ENCODE measurements around the gene ENOX1.
"Not testable (repeated sequence)": the region's sequence is repeated elsewhere in the genome, so short reads cannot be mapped to it uniquely, and the experiment has no call there.

The ENOX1 gene

DNA sequence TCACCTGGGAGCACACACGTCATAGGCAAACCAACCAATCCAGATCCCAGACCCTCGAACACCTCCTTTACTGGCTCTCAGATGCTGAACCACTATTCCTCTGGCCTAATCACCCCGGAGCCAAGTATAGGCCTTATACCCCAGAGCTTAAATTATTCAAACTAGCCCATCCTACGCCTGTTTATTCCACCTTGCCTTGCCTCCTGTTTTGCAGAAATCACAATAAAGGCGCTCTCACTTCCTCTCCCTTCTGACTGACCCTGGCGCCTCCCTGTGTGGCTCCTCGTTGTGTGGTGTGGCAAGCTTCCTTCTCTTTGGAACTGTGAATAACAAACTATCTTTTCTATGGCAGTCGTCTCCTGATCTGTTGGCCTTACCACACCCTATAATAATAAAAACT, 354.9 kb downstream of the ENOX1 start:
- DNase-seq (ENCODE audit: low read depth): no peak

DNA sequence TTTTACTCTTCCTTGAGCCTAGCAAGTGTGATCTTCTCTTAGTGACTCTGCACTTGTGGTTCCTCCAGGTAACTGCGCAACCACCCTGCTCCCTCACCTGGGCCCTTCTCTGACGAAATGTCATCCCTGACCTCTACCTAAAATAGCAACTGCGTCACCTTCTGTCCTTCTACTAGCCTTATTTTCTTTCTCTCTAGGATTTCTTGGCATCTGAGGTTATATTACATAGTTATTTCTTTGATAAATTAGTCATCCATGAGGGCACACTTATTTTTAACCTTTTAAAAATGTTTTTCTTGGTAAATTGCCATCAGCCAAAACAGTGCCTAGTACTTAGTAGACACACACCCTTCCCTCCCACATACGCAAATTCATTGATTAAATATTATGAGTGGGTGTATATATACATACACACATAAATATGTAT, 355.5 kb downstream of the ENOX1 start:
- DNase-seq (ENCODE audit: low read depth): no peak

DNA sequence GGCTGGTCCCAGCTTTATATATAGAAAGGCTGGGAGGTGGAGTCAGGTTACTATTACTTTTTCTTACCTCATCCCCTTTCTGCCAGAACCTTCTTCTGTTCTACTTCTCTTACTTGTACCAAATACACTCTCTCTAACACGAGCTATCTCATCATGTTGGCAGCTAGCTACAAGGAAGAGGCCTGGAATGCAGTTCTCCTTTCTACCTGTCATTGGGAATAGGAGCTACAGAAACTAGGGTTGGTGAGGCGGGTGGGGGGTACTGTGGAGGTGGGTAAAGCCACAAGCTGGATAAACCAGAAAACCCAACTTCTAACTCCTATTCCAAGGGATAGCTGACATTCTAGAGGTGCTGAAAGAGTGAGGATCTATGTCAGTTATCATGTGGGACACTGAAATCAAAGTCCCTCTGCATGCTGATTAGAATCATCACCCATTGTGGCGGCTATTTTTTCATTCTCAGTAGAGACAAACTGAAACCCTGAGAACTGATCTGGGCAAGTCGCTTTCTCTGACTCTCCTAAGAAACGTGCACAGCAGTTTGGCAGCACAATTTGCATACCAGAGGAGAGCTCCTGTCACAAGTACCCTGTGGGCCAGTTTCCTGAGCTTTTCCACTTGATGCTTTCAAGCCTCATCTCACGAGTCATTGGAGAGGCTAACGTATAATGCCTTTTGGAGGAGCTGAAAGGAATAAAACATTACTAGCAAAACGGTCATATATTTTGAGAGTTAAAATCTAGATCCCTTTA, 358.1 kb downstream of the ENOX1 start:
- no peak for DNase-seq (ENCODE audit: low read depth)

DNA sequence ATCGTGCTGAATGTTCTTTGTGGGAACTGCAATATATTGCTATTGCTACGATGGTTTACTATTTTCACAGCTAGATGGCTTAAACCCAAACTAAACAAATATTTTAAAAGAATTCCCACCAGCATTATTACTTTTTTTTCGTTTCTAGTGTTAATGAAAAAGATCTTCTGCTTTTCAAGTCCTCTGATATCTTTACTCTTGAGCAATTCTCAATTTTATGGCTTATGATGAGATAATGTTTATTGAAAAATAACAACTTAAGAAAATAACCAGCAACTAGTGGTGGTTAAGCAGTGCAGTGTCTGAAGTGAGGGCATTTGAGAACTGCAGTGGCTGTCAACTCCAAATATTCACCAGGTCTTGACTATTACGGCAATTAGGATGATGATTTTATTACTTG, 360.4 kb downstream of the ENOX1 start:
- DNase-seq (ENCODE audit: low read depth): no peak

DNA sequence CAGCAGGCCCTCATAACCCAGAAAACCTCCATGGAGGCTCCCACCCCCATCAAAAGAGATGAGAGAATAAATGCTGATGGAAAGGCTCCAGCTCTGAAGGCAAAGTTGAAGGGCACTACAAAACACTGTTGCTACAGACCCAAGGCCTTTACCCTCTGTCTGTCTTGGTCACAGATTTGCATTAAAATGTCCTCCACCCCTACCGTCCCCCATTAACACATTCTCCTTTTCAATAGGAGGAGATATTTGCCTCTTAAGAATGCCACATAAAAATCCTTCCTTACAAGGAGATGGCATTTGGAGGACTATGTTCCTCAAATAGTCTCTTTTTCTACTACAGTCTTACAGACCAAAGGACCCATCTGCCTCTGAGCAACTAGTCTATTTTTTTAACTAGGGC, 361.5 kb downstream of the ENOX1 start:
- DNase-seq (ENCODE audit: low read depth): no peak

DNA sequence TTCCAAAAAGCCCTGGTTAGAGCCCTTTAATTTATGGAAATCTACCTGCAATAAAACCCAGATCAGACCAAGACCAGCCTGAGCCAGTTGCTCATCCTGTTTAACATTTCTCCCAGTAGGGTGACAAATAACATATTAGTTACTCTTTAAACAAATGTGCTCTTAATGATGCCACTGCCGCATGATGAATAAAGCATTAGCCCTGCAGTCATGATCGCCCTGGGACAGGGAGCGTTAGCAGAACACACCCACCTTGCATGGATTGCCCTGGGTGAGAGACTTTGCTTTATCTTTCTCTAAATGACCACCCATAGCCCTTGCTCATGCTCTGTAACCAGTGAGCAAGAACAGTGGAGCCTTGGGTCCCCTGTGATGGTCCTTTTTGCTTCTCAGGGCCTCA, 362.4 kb downstream of the ENOX1 start:
- no peak for DNase-seq (ENCODE audit: low read depth)

DNA sequence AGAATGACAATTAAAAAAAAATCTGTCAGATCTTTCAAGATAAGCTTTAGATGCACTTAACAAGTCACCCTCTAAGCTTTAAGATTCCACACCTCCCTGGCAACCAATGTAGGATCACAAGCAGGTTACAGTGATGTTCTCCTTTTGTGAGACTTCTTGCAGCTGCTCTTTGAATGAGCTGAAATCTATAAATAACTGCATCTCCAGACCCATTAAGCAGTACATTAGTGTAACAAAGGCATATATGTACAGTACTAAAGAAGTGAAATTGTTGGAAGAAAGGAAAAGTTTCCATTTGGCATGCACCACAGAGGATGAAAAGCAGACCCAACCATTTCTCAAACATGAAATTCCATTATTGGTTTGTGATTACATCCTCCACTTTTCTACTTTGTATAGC, 364.7 kb downstream of the ENOX1 start:
- DNase-seq (ENCODE audit: low read depth): no peak

DNA sequence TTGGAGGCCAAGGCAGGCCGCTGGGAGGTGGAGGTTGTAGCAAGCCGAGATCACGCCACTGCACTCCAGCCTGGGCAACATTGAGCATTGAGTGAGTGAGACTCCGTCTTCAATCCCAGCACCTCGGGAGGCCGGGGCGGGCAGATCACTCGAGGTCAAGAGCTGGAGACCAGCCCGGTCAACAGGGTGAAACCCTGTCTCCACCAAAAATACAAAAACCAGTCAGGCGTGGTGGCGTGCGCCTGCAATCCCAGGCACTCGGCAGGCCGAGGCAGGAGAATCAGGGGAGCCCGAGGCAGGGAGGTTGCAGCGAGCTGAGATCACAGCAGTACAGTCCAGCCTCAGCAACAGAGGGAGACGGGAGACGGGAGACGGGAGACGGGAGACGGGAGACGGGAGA, 369.9 kb downstream of the ENOX1 start:
- not testable (repeated sequence) for DNase-seq (ENCODE audit: low read depth)

DNA sequence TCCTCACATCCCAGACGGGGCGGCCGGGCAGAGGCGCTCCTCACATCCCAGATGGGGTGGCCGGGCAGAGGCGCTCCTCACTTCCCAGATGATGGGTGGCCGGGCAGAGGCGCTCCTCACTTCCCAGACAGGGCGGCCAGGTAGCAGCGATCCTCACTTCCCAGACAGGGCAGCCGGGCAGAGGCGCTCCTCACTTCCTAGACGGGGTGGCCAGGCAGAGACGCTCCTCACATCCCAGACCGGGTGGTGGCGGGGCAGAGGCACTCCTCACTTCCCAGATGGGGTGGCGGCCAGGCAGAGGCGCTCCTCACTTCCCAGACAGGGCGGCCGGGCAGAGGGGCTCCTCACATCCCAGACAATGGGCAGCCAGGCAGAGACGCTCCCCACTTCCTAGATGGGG, 370.4 kb downstream of the ENOX1 start:
- DNase-seq (ENCODE audit: low read depth): not testable (repeated sequence)

DNA sequence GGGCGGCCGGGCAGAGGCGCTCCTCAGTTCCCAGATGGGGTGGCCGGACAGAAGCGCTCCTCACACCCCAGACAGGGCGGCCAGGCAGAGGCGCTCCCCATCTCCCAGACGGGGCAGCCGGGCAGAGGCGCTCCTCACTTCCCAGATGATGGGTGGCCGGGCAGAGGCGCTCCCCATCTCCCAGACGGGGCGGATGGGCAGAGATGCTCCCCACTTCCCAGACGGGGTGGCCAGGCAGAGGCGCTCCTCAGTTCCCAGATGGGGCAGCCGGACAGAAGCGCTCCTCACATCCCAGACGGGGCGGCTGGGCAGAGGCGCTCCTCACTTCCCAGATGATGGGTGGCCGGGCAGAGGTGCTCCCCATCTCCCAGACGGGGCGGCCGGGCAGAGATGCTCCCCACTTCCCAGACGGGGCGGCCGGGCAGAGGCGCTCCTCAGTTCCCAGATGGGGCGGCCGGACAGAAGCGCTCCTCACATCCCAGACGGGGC, 370.8 kb downstream of the ENOX1 start:
- not testable (repeated sequence) for DNase-seq (ENCODE audit: low read depth)

DNA sequence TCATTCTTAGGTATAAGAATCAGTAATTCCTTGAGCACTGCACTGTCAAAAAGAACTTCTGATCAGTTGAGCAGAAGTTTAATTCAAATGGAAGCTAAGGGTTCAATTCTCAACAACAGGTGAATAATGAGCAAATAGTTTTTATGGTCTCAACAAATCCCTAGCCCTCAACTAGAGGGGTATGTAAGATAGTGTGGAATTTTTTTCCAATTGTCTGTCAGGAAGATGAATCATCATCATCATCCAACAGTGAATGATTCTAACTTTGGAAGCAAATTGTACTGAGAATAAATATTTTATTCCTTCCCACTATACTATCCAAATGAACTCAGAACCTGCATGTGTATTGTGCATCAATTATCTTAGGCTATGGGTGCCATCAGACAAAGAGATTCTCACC, 372.7 kb downstream of the ENOX1 start:
- no peak for DNase-seq (ENCODE audit: low read depth)

DNA sequence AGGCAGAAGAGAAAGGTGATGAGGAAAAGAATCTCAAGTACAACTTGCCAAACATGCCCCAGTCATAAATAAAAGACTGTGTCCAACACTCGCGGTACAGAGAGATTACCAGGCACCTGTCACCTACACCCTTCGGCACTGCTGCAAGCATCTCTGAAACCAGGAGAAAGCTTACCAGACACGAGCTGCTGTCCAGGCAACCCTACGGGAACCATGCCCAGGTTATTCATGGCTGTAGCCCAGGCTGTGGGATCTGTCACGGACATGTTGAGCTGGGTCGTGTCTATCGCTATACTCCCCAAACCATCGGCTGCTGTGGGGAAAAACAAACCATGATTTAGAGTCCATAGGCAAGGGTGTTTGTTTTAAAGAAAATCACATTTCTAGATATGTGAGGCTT, 375.0 kb downstream of the ENOX1 start:
- no peak for DNase-seq (ENCODE audit: low read depth)

DNA sequence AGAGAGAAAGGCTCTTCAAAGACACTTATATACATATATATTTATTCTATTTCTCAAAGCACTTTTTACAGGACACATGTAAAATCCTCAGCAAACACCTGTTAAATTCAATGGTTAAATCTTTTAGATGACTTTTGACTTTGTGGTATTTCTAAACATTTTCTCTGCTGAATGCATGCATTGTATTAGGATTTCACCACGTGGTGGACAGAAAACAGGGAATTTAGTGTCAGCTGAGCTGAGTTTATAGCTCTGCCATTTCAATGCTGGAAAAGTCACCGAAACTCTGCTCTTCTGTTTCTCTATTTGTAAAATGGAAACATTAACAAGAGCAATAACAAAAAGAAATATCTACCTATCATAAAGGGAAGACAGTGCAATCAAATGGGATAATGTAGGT, 375.6 kb downstream of the ENOX1 start:
- DNase-seq (ENCODE audit: low read depth): no peak

DNA sequence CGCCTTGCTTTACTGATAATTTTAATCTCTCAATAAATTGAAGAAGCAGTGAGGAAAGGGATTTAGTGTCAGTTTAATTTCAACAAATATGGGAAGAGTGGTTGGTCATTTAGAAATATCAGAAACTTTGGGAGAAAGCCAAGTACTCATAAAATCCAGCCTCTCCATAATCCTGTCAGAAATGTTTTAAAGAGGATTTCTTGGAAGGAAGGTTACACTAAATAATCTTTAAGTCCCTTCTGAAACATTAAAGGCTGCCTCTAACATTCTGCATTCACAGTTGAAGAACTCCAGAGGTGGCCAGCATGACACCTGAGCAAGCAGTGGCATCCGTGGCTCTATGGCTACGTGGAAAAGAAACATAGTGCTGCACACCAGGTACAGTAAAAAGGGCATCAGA, 378.5 kb downstream of the ENOX1 start:
- DNase-seq (ENCODE audit: low read depth): no peak

DNA sequence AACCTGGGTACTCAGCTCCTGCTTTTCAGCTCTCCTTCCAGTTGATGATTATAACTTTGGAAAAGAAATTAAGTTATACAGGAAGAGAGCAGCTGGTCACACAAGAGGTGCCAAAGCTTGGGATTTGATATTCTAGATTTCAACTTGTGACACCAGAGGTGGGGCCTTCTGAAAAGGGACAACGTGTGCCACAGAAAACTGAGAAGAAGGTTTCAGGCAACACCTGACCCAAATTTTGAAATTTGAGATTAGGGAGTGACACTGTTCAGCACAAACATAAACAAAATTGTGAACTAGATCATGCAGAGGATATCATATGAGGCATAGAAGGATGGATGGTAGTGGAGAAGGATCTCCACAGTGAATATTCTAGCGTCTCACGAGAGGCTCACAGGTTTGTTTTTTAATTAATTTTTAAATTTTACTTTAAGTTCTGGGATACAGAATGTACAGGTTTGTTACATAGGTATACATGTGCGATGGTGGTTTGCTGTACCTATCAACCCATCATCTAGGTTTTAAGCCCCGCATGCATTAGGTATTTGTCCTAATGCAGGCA, 379.7 kb downstream of the ENOX1 start:
- DNase-seq (ENCODE audit: low read depth): no peak

DNA sequence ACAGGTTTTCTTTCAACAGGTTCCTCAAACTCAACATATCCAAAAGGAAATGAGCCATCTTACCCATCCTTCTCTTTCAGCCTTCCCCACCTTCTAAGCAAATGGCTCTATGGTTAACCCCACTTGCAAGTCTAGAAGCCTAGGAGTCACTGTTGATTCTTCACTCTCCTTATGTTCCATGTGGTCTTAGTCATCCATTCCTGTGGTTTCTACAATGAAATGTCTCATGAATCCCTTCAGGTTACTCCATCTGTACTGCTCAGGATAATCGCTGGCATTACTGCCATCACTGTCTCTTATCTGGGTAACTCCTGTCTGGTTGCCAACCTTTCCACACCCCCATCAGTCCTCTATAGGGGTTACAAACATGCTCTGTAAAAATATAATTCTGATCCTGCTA, 381.3 kb downstream of the ENOX1 start:
- DNase-seq (ENCODE audit: low read depth): peak; percentile 68

DNA sequence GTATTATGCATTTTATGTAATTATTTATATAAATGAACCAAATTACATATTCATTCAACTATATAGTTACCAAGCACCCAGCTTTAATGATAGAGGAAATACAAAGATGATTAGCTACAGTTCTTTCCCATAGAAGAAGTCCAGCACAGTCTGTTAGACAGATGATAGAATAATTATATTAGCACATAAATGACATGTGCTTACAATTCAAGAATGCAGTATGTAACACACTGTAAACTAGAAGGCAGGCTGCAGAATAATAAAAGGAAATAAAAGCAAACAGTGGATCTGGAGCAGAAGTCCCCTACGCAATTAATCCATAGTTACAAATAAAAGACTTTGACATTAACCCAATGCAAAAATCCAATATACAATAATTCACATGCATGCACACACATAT, 384.4 kb downstream of the ENOX1 start:
- DNase-seq (ENCODE audit: low read depth): no peak

DNA sequence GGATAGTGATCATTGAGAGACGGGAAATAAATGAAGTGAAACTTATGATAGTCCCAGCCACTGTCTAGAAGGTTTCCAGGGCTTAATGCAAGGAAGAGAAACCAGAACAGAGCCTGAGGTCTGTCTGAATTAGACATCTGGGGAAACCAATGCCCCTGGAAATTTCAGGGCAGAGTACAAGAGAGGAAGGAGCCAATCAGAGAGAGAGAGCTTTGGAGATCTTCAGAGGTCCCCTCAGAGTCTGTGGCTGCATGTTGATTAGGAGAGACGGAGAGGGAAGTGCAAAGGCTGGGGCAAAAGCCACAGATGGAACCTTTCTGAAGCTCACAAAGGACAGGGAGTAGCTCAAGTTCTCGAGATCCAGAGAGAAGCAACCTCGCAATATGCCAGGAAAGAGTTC, 385.4 kb downstream of the ENOX1 start:
- no peak for DNase-seq (ENCODE audit: low read depth)

DNA sequence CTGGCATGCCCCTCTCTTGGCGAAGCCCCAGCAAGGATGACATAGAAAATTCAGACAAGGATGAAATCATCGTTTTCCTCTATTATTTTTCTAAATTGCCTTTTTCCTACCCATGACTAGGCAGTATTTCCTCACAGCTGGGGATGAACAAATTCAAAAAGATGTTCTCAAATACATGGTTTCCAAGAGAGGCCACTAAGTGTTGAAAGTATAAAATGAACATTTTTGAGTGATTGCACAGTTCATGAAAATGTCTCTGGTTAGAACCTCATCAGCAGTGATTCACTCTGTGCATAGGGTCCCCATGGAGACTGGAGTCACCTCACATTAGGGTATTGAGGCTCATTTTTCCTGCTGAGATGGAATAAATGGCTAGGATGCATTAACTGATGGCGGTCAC, 389.7 kb downstream of the ENOX1 start:
- peak; percentile 78 for DNase-seq (ENCODE audit: low read depth)

DNA sequence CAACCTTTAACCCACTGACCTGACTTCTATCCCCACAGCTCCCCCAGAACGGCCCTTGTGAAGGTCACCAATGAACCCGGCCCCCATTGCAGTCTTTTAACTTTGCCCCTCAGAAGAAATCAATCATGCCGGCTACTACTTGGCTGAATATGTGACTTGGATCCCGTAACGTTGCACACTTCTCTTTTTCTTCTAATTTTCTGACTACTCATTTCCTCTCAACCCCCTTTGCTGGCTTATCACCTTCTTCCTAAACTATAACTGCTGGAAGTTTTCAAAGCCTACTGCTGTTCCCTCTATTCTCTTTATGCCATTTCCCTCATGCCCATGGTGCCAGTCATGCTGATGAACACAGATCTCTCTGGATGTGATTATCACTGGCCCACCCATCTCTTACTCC, 395.7 kb downstream of the ENOX1 start:
- DNase-seq (ENCODE audit: low read depth): no peak

DNA sequence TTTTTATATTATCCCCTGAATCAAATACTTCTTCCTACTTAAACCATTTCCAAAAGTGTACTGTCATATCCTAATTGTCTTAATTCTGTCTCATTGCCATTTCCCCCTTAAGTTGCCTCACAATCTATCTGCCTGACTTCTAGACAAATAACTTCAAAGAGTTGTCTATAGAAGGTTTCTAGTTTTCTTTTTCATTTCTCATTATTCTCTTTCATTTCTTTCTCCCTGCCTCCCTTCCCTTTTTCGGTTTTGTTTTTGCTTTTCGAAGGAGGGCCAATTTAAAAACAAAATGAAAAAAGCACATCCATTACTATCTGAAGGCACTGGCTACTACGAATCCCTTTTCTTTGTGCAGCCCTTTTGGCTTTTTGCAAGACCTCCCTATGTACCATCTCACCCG, 396.2 kb downstream of the ENOX1 start:
- DNase-seq (ENCODE audit: low read depth): no peak

DNA sequence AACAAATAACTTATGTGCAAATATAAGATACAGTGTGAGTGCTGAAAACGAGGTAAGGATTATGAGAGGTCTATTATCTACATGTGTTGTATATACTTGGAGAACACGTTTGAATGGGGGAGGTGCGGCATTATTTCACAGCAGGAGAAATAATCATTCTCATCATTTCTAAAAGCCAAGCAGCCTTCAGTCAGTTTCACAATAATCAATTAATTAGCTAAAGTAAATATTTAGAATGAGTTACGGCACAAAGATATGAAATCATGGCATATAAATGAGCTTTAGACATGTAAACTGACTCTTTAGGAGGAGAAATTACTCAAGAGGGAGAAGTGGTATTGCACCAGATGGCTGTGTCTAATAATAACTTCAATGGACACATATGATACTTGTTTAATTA, 396.8 kb downstream of the ENOX1 start:
- DNase-seq (ENCODE audit: low read depth): peak; percentile 50

DNA sequence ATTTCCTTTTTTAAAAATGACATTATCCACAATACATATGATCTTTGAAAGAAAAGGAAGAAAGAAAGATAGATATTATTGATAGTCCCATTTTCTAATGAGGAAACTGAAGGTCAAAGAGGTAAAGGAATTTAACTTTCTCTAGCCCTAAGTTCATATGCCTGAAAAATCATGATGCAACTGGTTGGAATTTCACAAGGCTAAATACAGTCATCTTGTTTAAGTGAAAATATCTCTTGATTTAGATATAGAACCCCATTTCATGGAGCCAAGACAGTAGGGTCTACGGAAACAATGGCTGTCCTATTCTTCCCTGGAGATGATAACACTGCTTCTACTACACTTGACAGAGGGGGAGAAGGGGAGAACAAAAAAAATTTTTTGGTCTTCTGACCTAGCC, 397.2 kb downstream of the ENOX1 start:
- DNase-seq (ENCODE audit: low read depth): peak; percentile 12
